Dorsolateral prefrontal cortex (tissue), 118 donors: ENCODE results near the gene TP53TG3B. TPM values are rescaled to one million over a fixed set of nuclear protein-coding genes. Genes with fewer than 3 reads are reported as not detected.

Experiments used
- total RNA-seq, 120 experiments: library from RNA; stranded (reverse); gene quantifications; one replicate each; pipeline versions ENCODE4 v1.2.3 to v1.2.4, GENCODE V29; 2022

TP53TG3B gene
- total RNA-seq, 120 experiments from 2014 or later, result 0.30 to 1.3 (median 0.73) TPM; not detected in 112

Other genes starting within 250 kb of the TP53TG3B start
- gene TP53TG3C, start 166.6 kb upstream of the TP53TG3B start, total RNA-seq, result 1 to 10 TPM in 2 of 120 experiments, under 1 TPM in 11, not detected in 107; 0.24 to 2.0 (median 0.59) TPM
- 1 to 10 TPM in 1 of 120 experiments, under 1 TPM in 11, not detected in 108; 0.20 to 1.1 (median 0.36) TPM for gene TP53TG3E, start 56.5 kb upstream of the TP53TG3B start, total RNA-seq
- under 1 TPM in 16 of 120 experiments, not detected in 104; 0.23 to 0.79 (median 0.36) TPM for gene TP53TG3F, start 98.8 kb downstream of the TP53TG3B start, total RNA-seq